Astrocyte (in vitro differentiated cells and primary cell): ENCODE results near the gene RCOR1.

Source experiments
- CTCF ChIP-seq: IDR thresholded peaks from 2 replicates; pipeline ENCODE4 v1.5.1; 2011; ENCODE audit warnings: low read depth, mild to moderate bottlenecking, inconsistent platforms, low read length, moderate library complexity; ENCODE audit not compliant: insufficient read depth
- EZH2 ChIP-seq: IDR thresholded peaks from 2 replicates; pipeline ENCODE4 v1.6.1; 2012; ENCODE audit warnings: mild to moderate bottlenecking, low read length, inconsistent platforms; ENCODE audit not compliant: insufficient read depth

- TF ChIP-seq EZH2: no peak
- no peak for TF ChIP-seq CTCF
Observed at GRCh38 chr14:102574281-102575159, 17.9 kb upstream of the RCOR1 start.
